CD14-positive monocyte (primary cell): ENCODE measurements around the gene HIVEP3. TPM values are rescaled to one million over a fixed set of nuclear protein-coding genes. Genes with fewer than 3 reads are reported as not detected.

Experiments
- DNase-seq, 3 donors: peaks; one replicate each; pipeline ENCODE4 v3.0.0-alpha.2; 2011 to 2022
- H2AFZ ChIP-seq: 2 replicates; pipeline ENCODE4 v1.6.0; 2012; ENCODE audit warnings: mild to moderate bottlenecking, low read depth, low read length, inconsistent platforms; ENCODE audit not compliant: insufficient read depth, poor library complexity, severe bottlenecking
- H3K27ac ChIP-seq, 2 donors: 1 replicate in 1 of 2; 2 replicates in 1 of 2; pipeline ENCODE4 v1.5.1; 2012 to 2013; ENCODE audit warnings: low read length in 2 of 2, control low read depth in 1 of 2, inconsistent platforms in 1 of 2, low read depth in 1 of 2, mild to moderate bottlenecking in 1 of 2
- H3K27me3 ChIP-seq, 2 donors: one replicate each; pipeline versions ENCODE4 v1.6.0 to v1.6.1; 2011 to 2013; ENCODE audit warnings: low read length in 2 of 2; ENCODE audit not compliant: control insufficient read depth in 2 of 2, insufficient read depth in 2 of 2
- H3K36me3 ChIP-seq, 2 donors: replicated peaks in 1 of 2; 1 replicate in 1 of 2; 2 replicates in 1 of 2; pipeline versions ENCODE4 v1.5.1 to v1.6.1; 2012 to 2013; ENCODE audit warnings: low read length in 2 of 2, control low read depth in 1 of 2, inconsistent platforms in 1 of 2, mild to moderate bottlenecking in 1 of 2; ENCODE audit not compliant: insufficient read depth in 2 of 2, control insufficient read depth in 1 of 2
- H3K4me1 ChIP-seq, 2 donors: 1 replicate in 1 of 2; 2 replicates in 1 of 2; pipeline versions ENCODE4 v1.5.1 to v1.6.1; 2012 to 2013; ENCODE audit warnings: low read length in 2 of 2, control low read depth in 1 of 2, inconsistent platforms in 1 of 2, mild to moderate bottlenecking in 1 of 2, moderate library complexity in 1 of 2; ENCODE audit not compliant: insufficient read depth in 2 of 2, control insufficient read depth in 1 of 2
- H3K4me2 ChIP-seq: replicated peaks from 2 replicates; pipeline ENCODE3; 2012; ENCODE audit warnings: low read length, moderate library complexity, mild to moderate bottlenecking; ENCODE audit not compliant: poor library complexity, severe bottlenecking; ENCODE audit errors: extremely low read depth
- H3K4me3 ChIP-seq, 3 experiments: fragments of 200-600 bp in 1 of 3; sonication (generic) in 1 of 3; replicated peaks in 1 of 3; 1 replicate in 2 of 3; 2 replicates in 1 of 3; pipeline ENCODE4 v1.5.1; 2011 to 2013; ENCODE audit warnings: low read length in 3 of 3, mild to moderate bottlenecking in 3 of 3, control low read depth in 2 of 3, low read depth in 2 of 3, inconsistent platforms in 1 of 3, moderate library complexity in 1 of 3
- H3K79me2 ChIP-seq: 2 replicates; pipeline ENCODE4 v1.6.0; 2012; ENCODE audit warnings: mild to moderate bottlenecking, control low read depth, inconsistent platforms, low read length, moderate library complexity; ENCODE audit not compliant: insufficient read depth
- H3K9ac ChIP-seq: 2 replicates; pipeline ENCODE4 v1.6.0; 2017; ENCODE audit warnings: low read length, mild to moderate bottlenecking; ENCODE audit not compliant: insufficient read depth, poor library complexity, severe bottlenecking
- H3K9me3 ChIP-seq, 2 donors: replicated peaks in 1 of 2; 1 replicate in 1 of 2; 2 replicates in 1 of 2; pipeline versions ENCODE4 v1.5.1 to v1.6.1; 2012 to 2013; ENCODE audit warnings: low read length in 2 of 2, control low read depth in 1 of 2; ENCODE audit not compliant: control insufficient read depth in 1 of 2, insufficient read depth in 1 of 2
- H4K20me1 ChIP-seq: 2 replicates; pipeline ENCODE4 v1.6.0; 2012; ENCODE audit warnings: mild to moderate bottlenecking, low read length, control low read depth, moderate library complexity; ENCODE audit not compliant: insufficient read depth
- H3K27ac Mint-ChIP-seq, 7 donors: one replicate each; pipeline ENCODE4 v1.8.0; 2020; ENCODE audit warnings: mild to moderate bottlenecking in 7 of 7, mixed read lengths in 7 of 7, moderate library complexity in 6 of 7, inconsistent platforms in 2 of 7
- H3K27me3 Mint-ChIP-seq, 3 donors: one replicate each; pipeline ENCODE4 v1.8.0; 2021 to 2022; ENCODE audit warnings: low read depth in 3 of 3, mild to moderate bottlenecking in 3 of 3, mixed read lengths in 3 of 3, moderate library complexity in 3 of 3, inconsistent platforms in 1 of 3
- H3K36me3 Mint-ChIP-seq, 2 donors: one replicate each; pipeline ENCODE4 v1.8.0; 2020; ENCODE audit warnings: mixed read lengths in 2 of 2, inconsistent platforms in 1 of 2, mild to moderate bottlenecking in 1 of 2
- H3K4me1 Mint-ChIP-seq: one replicate; pipeline ENCODE4 v1.8.0; 2020; ENCODE audit warnings: mild to moderate bottlenecking, mixed read lengths
- H3K4me3 Mint-ChIP-seq, 2 donors: one replicate each; pipeline ENCODE4 v1.8.0; 2020; ENCODE audit warnings: mild to moderate bottlenecking in 2 of 2, mixed read lengths in 2 of 2, moderate library complexity in 1 of 2
- H3K9me3 Mint-ChIP-seq, 7 donors: one replicate each; pipeline ENCODE4 v1.8.0; 2020 to 2022; ENCODE audit warnings: mixed read lengths in 7 of 7, mild to moderate bottlenecking in 6 of 7, moderate library complexity in 6 of 7, inconsistent platforms in 2 of 7
- WGBS: methylation state at CpG from one replicate; pipeline ENCODE4 v1.1.5; 2013; ENCODE audit warnings: missing lambda C conversion rate; ENCODE audit not compliant: insufficient coverage; 5-methylcytosine and 5-hydroxymethylcytosine counted together
- intact Hi-C, 2 donors: fragments of 100-400 bp; cut with micrococcal nuclease; formaldehyde crosslinking; loops; one replicate each; pipeline versions ENCODE4 v1.15.0 to v1.15.1; 2023
- polyA plus RNA-seq, 3 donors: library from polyadenylated mRNA; depleted of rRNA in 1 of 3; unstranded in 2 of 3; stranded (reverse) in 1 of 3; fragments of 300-500 nt in 2 of 3; fragments of >200 nt in 1 of 3; fragmentation: Illumina TruSeq in 2 of 3; gene quantifications; 1 replicate in 2 of 3; 2 replicates in 1 of 3; pipeline ENCODE4 v1.2.3, GENCODE V29; 2012 to 2021
- TF ChIP-seq, protein P1 (sequence below): fragments of 200-600 bp; IDR thresholded peaks from one replicate; pipeline ENCODE4 v1.8.0; 2022; ENCODE audit warnings: antibody characterized with exemption, mild to moderate bottlenecking

HIVEP3 gene
- polyA plus RNA-seq, 3 donors, result 1.2 to 3.7 (median 1.8) TPM

DNA sequence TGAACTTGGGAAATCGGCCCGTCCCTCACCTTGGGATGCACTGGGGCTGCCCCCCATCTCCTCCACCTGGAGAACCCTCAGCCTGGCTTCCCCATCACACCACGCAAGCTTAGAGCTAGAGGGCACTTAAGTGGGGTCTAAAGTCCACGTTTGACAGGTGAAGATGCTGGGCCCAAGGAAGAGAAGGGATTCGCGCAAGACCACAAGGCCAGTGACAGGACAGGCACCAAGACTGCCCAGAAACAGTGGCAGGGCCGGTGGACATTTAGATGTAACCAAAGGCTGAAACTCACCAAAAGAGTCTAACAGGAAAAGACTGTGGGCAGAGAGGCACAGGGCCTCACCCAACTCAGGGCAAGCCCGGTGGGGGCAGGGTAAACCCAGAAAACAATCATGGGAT lies 303.4 kb downstream of the HIVEP3 start:
- no peak overlapping the region for H3K4me3 Mint-ChIP-seq

DNA sequence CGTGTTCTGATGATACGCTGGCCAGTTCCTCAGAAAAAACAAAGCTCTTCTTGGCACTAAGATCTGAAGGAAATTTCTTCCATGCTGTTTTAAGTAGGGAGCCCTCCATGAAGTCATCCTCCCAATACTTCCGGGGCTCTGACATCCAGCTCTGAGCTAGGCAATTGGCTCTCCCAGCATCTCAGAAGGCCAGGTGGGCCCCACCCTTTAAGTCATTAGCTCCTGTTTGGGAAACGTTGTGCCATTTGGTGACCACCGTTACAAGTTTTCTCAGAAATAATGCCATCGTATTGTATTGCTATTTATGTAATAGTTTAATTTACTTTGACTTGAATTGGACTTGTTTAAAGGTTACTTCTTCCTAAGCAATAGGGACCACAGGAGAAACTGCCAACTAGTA lies 303.9 kb downstream of the HIVEP3 start:
- H3K9me3 Mint-ChIP-seq, result no peaks in the 10 kb centered on the region
- Histone ChIP-seq H3K9ac (no peak overlapping the region), H3K4me2 (no peak overlapping the region), H3K4me3 (no peak overlapping the region), H3K27ac (no peak overlapping the region), H3K79me2 (no peaks in the 10 kb centered on the region), H3K36me3 (no peaks in the 10 kb centered on the region), H3K9me3 (no peaks in the 10 kb centered on the region), H3K27me3 (no peaks in the 10 kb centered on the region), H2AFZ (no peak overlapping the region), H4K20me1 (peaks cover 91% of the 10 kb centered on the region), H3K4me1 (peaks cover 18 to 20% of the 10 kb centered on the region in 2 donors)
- intact Hi-C loops, result loop anchor here in 1 of 2 donors (5.0 kb wide), 1 partner anchor 213 kb away; no protein-coding TSS in a partner anchor
- H3K27ac Mint-ChIP-seq, result no peak overlapping the region
- no peak overlapping the region for H3K4me3 Mint-ChIP-seq
- 96% methylated on average over 3 of the region's 6 CpGs for WGBS
- H3K4me1 Mint-ChIP-seq, result peaks cover 42% of the 10 kb centered on the region
- TF ChIP-seq, protein P1, sequence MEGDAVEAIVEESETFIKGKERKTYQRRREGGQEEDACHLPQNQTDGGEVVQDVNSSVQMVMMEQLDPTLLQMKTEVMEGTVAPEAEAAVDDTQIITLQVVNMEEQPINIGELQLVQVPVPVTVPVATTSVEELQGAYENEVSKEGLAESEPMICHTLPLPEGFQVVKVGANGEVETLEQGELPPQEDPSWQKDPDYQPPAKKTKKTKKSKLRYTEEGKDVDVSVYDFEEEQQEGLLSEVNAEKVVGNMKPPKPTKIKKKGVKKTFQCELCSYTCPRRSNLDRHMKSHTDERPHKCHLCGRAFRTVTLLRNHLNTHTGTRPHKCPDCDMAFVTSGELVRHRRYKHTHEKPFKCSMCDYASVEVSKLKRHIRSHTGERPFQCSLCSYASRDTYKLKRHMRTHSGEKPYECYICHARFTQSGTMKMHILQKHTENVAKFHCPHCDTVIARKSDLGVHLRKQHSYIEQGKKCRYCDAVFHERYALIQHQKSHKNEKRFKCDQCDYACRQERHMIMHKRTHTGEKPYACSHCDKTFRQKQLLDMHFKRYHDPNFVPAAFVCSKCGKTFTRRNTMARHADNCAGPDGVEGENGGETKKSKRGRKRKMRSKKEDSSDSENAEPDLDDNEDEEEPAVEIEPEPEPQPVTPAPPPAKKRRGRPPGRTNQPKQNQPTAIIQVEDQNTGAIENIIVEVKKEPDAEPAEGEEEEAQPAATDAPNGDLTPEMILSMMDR, result no peak
- DNase-seq, result no peak
- H3K36me3 Mint-ChIP-seq, result peaks cover 20 to 29% of the 10 kb centered on the region in 2 donors
- H3K27me3 Mint-ChIP-seq, result peaks cover 0 to 3% (median 0%) of the 10 kb centered on the region in 3 donors

More for the DNA sequence above, 303.4 kb downstream of the HIVEP3 start:
- H3K36me3 ChIP-seq, result no peaks in the 10 kb centered on the region
- peaks cover 89% of the 10 kb centered on the region for H4K20me1 ChIP-seq
- no peak overlapping the region for H3K9ac ChIP-seq
- no peak for DNase-seq
- TF ChIP-seq, protein P1, result no peak
- H3K4me1 ChIP-seq, result peaks cover 18 to 20% of the 10 kb centered on the region in 2 donors
- H3K4me2 ChIP-seq, result no peak overlapping the region
- H3K9me3 ChIP-seq, result no peaks in the 10 kb centered on the region
- Mint-ChIP-seq H3K4me1 (peaks cover 42% of the 10 kb centered on the region), H3K27ac (no peak overlapping the region), H3K27me3 (peaks cover 0 to 3% (median 0%) of the 10 kb centered on the region in 3 donors), H3K9me3 (no peaks in the 10 kb centered on the region), H3K36me3 (peaks cover 20 to 26% of the 10 kb centered on the region in 2 donors)
- no peaks in the 10 kb centered on the region for H3K79me2 ChIP-seq
- intact Hi-C loops, result loop anchor here in 1 of 2 donors (5.0 kb wide), 1 partner anchor 213 kb away; no protein-coding TSS in a partner anchor
- H3K4me3 ChIP-seq, result no peak overlapping the region
- no peak overlapping the region for H2AFZ ChIP-seq
- 94% methylated on average over 6 of the region's 8 CpGs for WGBS
- no peak overlapping the region for H3K27ac ChIP-seq
- H3K27me3 ChIP-seq, result no peaks in the 10 kb centered on the region
